Measurements from ENCODE around the gene TNFAIP2.

DNA sequence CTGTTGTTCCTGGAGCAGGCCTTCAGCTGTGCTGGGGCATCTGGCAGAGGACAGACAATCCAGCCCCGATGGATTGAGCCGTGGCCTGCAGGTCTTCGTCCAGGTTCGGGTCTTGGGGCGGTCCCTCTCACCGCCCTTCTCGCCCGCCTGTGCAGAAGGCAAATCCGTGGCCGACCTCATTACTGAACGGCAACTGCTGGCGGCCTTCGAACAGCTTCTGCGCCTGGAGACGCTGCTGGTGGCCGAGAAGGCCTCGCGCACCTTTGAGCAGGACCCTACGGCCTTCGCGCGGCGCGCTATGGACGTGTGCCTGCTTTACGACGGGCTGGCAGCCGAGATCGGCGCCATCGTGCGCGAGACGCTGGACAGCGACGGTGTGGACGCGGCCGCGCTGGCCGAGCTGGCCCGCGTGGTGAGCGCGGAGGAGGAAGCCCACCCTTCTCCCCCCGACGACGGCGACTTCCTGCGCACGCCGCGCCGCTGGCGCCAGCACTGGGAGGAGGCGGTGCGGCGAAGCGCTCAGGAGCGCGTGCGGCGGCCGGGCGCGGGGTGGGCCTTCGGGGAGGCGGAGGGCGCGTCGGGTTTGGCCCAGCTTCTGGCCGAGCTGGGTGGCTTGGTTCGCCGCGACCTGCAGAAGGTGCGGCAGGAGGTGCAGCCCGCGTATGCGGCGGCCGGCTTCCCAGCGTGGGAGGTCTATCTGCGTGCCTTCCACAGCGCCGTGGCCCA, 21.1 kb upstream of the TNFAIP2 start:
- TF ChIP-seq EZH2 (IDR thresholded peaks at IDR 0.05): no peak
- TF ChIP-seq, protein P1, sequence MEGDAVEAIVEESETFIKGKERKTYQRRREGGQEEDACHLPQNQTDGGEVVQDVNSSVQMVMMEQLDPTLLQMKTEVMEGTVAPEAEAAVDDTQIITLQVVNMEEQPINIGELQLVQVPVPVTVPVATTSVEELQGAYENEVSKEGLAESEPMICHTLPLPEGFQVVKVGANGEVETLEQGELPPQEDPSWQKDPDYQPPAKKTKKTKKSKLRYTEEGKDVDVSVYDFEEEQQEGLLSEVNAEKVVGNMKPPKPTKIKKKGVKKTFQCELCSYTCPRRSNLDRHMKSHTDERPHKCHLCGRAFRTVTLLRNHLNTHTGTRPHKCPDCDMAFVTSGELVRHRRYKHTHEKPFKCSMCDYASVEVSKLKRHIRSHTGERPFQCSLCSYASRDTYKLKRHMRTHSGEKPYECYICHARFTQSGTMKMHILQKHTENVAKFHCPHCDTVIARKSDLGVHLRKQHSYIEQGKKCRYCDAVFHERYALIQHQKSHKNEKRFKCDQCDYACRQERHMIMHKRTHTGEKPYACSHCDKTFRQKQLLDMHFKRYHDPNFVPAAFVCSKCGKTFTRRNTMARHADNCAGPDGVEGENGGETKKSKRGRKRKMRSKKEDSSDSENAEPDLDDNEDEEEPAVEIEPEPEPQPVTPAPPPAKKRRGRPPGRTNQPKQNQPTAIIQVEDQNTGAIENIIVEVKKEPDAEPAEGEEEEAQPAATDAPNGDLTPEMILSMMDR (IDR thresholded peaks at IDR 0.05): no peak
- no peak for TF ChIP-seq EZH2phosphoT487 (IDR thresholded peaks at IDR 0.05)

All from neural progenitor cell (in vitro differentiated cells).